HCT116 (cell line): ENCODE data around the gene TBRG4. TPM values are rescaled to one million over a fixed set of nuclear protein-coding genes. Genes with fewer than 3 reads are reported as not detected.

Source experiments
- ATAC-seq: fragments of 200-7000 bp; cut with Tn5 transposase; 2 replicates; pipeline ENCODE4 v1.9.1; 2020; ENCODE audit warnings: mild to moderate bottlenecking, moderate library complexity
- BruUV-seq: library from RNA; stranded (reverse); fragments of 400-500 nt; replicated peaks from 2 replicates; lab custom pipeline; 2021; lab: Mats Ljungman, UMichigan
- CTCF ChIA-PET: fragments of 300-600 bp; sonication (Branson Sonifier 250); formaldehyde crosslinking; loops from one replicate; lab custom pipeline; 2021; ENCODE audit warnings: antibody characterized with exemption; lab: Charles Lee
- POLR2A ChIA-PET: fragments of 300-600, 350-600 bp; sonication (Branson Sonifier 250); formaldehyde crosslinking; loops from one replicate; lab custom pipeline; 2021; ENCODE audit warnings: antibody characterized with exemption; lab: Charles Lee
- RAD21 ChIA-PET, 2 experiments: fragments of 300-600 bp; sonication (Branson Sonifier 250); formaldehyde crosslinking; loops; one replicate each; lab custom pipeline; 2023; ENCODE audit warnings: low total read pairs in 2 of 2; ENCODE audit not compliant: uncharacterized antibody in 2 of 2, unreplicated experiment in 2 of 2, low non-redundant PET in 1 of 2; lab: Charles Lee
- DNase-seq: peaks from one replicate; pipeline ENCODE4 v3.0.0-alpha.2; 2010; ENCODE audit warnings: low read depth, low spot score
- H2AFZ ChIP-seq: fragments of 200-600 bp; shearing (Covaris generic), sonication (generic); 2 replicates; pipeline ENCODE4 v1.6.1; 2017; ENCODE audit warnings: low read depth, mixed run types, mixed read lengths, antibody characterized with exemption, low read length; ENCODE audit not compliant: poor library complexity, severe bottlenecking
- H3K27ac ChIP-seq: 2 replicates; pipeline ENCODE4 v1.5.1; 2012; ENCODE audit warnings: low read depth, low read length
- H3K27me3 ChIP-seq: fragments of 200-600 bp; sonication (generic); 2 replicates; pipeline ENCODE4 v1.6.1; 2016; ENCODE audit warnings: mixed run types, low read length, mixed read lengths; ENCODE audit not compliant: insufficient read depth
- H3K36me3 ChIP-seq, 2 experiments: fragments of 200-500 bp in 1 of 2; fragments of 200-600 bp in 1 of 2; sonication (Bioruptor generic) in 1 of 2; sonication (generic) in 1 of 2; 2 replicates each; pipeline versions ENCODE4 v1.5.1 to v1.6.1; 2014 to 2016; ENCODE audit warnings: low read length in 2 of 2, inconsistent platforms in 1 of 2, mixed read lengths in 1 of 2, mixed run types in 1 of 2; ENCODE audit not compliant: insufficient read depth in 2 of 2, control insufficient read depth in 1 of 2
- H3K4me1 ChIP-seq, 2 experiments: fragments of 200-600 bp in 1 of 2; sonication (generic) in 1 of 2; 2 replicates each; pipeline versions ENCODE4 v1.5.1 to v1.6.1; 2012 to 2017; ENCODE audit warnings: low read length in 2 of 2, inconsistent platforms in 1 of 2, mild to moderate bottlenecking in 1 of 2, mixed read lengths in 1 of 2, mixed run types in 1 of 2, moderate library complexity in 1 of 2; ENCODE audit not compliant: insufficient read depth in 2 of 2, control insufficient read depth in 1 of 2
- H3K4me2 ChIP-seq: fragments of 200-600 bp; sonication (generic); 2 replicates; pipeline ENCODE4 v1.6.1; 2017; ENCODE audit warnings: mixed run types, low read length, mixed read lengths
- H3K4me3 ChIP-seq, 2 experiments: fragments of 200-600 bp in 1 of 2; sonication (generic) in 1 of 2; replicated peaks in 1 of 2; 2 replicates each; pipeline ENCODE4 v1.5.1; 2011 to 2016; ENCODE audit warnings: low read length in 2 of 2, control low read depth in 1 of 2, low read depth in 1 of 2, mild to moderate bottlenecking in 1 of 2, mixed read lengths in 1 of 2, mixed run types in 1 of 2
- H3K79me2 ChIP-seq: fragments of 200-600 bp; sonication (generic); 2 replicates; pipeline ENCODE4 v1.6.1; 2017; ENCODE audit warnings: mild to moderate bottlenecking, mixed run types, low read length, moderate library complexity, mixed read lengths; ENCODE audit not compliant: insufficient read depth
- H3K9ac ChIP-seq: fragments of 200-600 bp; sonication (generic); 2 replicates; pipeline ENCODE4 v1.6.1; 2016; ENCODE audit warnings: low read length, mixed read lengths
- H3K9me2 ChIP-seq: fragments of 200-600 bp; sonication (generic), shearing (Covaris generic); 2 replicates; pipeline ENCODE4 v1.6.1; 2017; ENCODE audit warnings: mixed run types, mild to moderate bottlenecking, moderate library complexity; ENCODE audit not compliant: insufficient read depth
- H3K9me3 ChIP-seq, 2 experiments: fragments of 200-500 bp in 1 of 2; fragments of 200-600 bp in 1 of 2; sonication (Bioruptor generic) in 1 of 2; sonication (generic) in 1 of 2; 2 replicates each; pipeline ENCODE4 v1.6.1; 2014 to 2017; ENCODE audit warnings: low read length in 2 of 2, mixed read lengths in 2 of 2, inconsistent platforms in 1 of 2, low read depth in 1 of 2, mild to moderate bottlenecking in 1 of 2, mixed run types in 1 of 2, moderate library complexity in 1 of 2; ENCODE audit not compliant: control insufficient read depth in 1 of 2, insufficient read depth in 1 of 2
- H4K20me1 ChIP-seq: fragments of 200-600 bp; sonication (generic), shearing (Covaris generic); 2 replicates; pipeline ENCODE4 v1.6.1; 2017; ENCODE audit warnings: mixed run types, mild to moderate bottlenecking, moderate library complexity; ENCODE audit not compliant: insufficient read depth
- CBX3 ChIP-seq: IDR thresholded peaks from 2 replicates; pipeline ENCODE4 v1.6.1; 2012; ENCODE audit warnings: low read depth
- CEBPB ChIP-seq: IDR thresholded peaks from 2 replicates; pipeline ENCODE4 v1.6.1; 2012; ENCODE audit warnings: low read depth
- EZH2phosphoT487 ChIP-seq: fragments of 200-600 bp; IDR thresholded peaks from 2 replicates; pipeline ENCODE4 v1.6.1; 2018; ENCODE audit warnings: antibody characterized with exemption, borderline replicate concordance
- FOSL1 ChIP-seq: IDR thresholded peaks from 2 replicates; pipeline ENCODE4 v1.6.1; 2012; ENCODE audit warnings: low read depth
- REST ChIP-seq: IDR thresholded peaks from 2 replicates; pipeline ENCODE4 v1.6.1; 2012; ENCODE audit warnings: low read depth
- ZFX ChIP-seq: fragments of 450-650 bp; IDR thresholded peaks from 2 replicates; pipeline ENCODE4 v1.6.1; 2017
- intact Hi-C: fragments of 100-400 bp; cut with micrococcal nuclease; formaldehyde crosslinking; loops from 2 replicates; pipeline ENCODE4 v1.10.0; 2022
- total RNA-seq: library from RNA; stranded (reverse); gene quantifications from one replicate; pipeline ENCODE4 v1.2.1, GENCODE V29; 2021; ENCODE audit not compliant: unreplicated experiment
- TF ChIP-seq, protein P1 (sequence below): IDR thresholded peaks from 2 replicates; pipeline ENCODE4 v1.6.1; 2011; ENCODE audit warnings: mild to moderate bottlenecking, low read length, moderate library complexity; ENCODE audit not compliant: insufficient replicate concordance; ENCODE audit errors: extremely low read depth

TBRG4 gene
- total RNA-seq, 1 experiment from 2014 or later: 136 TPM

DNA sequence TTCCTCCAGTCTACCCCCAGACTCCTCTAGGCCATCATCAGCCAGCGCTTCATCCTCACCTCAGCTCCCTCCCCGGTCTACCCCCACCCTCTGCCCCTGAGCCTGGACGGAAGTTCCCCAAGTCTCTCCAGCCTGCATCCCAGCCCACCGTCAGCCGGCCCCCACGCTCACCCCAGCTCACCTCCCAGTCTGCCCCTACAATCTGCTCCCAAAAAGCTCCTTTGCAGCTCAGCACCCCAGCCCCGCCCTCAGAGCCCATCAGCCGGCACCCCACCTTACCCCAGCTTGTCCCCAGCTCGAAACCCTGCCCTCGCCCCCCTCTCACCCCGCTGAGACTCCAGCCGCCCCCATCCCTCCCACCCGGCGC is 45.8 kb upstream of the TBRG4 start:
- ChIA-PET POLR2A (no interaction called here), RAD21 (no interaction called here), CTCF (no interaction called here)
- Histone ChIP-seq H3K9me3 (no peaks in the 10 kb centered on the region), H3K27ac (no peak overlapping the region), H3K27me3 (no peaks in the 10 kb centered on the region), H3K9ac (no peak overlapping the region), H3K4me3 (no peak overlapping the region), H3K9me2 (no peaks in the 10 kb centered on the region), H4K20me1 (no peaks in the 10 kb centered on the region), H3K4me2 (no peak overlapping the region), H3K79me2 (no peaks in the 10 kb centered on the region), H2AFZ (no peak overlapping the region), H3K36me3 (no peaks in the 10 kb centered on the region), H3K4me1 (peaks cover 0 to 7% of the 10 kb centered on the region in 2 experiments; a peak in 1 of 4 replicates)
- no TSS peak for BruUV-seq
- no peak for TF ChIP-seq FOSL1
- no peak for TF ChIP-seq ZFX
- no peak for TF ChIP-seq CEBPB
- TF ChIP-seq, protein P1, sequence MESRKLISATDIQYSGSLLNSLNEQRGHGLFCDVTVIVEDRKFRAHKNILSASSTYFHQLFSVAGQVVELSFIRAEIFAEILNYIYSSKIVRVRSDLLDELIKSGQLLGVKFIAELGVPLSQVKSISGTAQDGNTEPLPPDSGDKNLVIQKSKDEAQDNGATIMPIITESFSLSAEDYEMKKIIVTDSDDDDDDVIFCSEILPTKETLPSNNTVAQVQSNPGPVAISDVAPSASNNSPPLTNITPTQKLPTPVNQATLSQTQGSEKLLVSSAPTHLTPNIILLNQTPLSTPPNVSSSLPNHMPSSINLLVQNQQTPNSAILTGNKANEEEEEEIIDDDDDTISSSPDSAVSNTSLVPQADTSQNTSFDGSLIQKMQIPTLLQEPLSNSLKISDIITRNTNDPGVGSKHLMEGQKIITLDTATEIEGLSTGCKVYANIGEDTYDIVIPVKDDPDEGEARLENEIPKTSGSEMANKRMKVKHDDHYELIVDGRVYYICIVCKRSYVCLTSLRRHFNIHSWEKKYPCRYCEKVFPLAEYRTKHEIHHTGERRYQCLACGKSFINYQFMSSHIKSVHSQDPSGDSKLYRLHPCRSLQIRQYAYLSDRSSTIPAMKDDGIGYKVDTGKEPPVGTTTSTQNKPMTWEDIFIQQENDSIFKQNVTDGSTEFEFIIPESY: no peak
- no peak for TF ChIP-seq EZH2phosphoT487
- TF ChIP-seq REST: no peak
- no peak for TF ChIP-seq CBX3
- DNase-seq: no peak
- no peak for ATAC-seq
- intact Hi-C loops: no loop called here
